ENCODE measurements around the gene TRPC3.
"Not testable (repeated sequence)": the region's sequence is repeated elsewhere in the genome, so short reads cannot be mapped to it uniquely, and the experiment has no call there.

Gene TRPC3

DNA sequence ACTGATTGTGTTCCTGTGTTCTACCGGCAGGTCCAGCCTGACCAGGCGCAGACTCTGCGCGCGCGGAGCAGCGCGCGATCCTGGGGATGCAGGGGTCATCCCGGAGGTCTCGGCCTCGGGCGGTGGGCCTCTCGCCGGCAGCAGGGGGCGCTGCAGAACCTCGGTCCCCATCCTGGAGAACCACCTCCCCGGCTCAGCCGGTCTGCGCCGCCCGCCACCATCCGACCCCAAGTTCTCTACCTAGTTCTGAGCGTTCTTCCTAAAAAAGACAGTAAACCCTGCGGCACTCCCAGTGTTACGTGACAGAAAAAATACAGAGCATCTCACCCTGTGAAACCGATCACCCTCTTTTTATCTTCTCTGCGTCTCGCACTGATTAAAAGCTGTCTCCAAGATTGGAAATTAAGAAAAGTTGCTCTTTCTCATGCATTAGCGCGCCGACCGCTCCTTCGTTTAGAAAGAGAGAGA lies 1.6 kb downstream of the TRPC3 start:
- DNase-seq (ENCODE audit: low read depth in 4 of 4, low spot score in 1 of 4): peak; percentile 76 to 87 (median 80)

DNA sequence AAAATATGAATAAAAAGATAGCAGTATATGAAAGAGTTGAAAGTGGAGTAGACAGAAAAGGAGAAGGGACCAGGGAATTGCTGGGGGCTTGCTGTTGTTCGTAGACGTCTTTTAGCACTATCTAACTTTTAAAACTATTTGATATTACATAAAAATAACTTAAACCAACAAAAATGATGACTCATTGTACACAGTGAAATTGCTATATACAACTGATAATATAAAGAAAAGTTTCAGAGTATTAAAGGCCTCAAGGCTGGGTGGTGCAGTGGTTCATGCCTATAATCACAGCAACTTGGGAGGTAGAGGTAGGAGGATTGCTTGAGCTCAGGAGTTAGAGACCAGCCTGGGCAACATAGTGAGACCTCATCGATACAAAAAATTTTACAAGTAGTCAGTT lies 5.2 kb downstream of the TRPC3 start:
- DNase-seq (ENCODE audit: low read depth in 4 of 4, low spot score in 1 of 4): no peak

DNA sequence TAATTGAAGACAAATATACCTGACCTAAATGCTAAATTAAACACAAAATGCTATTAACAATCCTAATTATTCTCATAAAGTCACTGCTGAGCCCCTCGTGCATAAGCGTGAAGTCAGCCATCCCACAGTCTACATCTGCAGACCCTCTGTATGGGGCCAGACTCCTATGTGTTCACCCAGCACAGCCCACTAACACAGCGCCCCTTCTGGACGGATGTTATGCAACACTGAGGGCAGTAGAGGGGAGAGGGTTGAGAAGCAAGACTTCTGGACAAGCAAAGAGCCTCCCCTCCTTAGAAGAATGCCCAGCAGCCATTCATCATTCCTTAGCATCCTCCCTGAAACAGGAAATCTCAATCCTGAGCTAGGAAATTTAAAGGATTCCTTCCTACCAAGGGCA lies 7.9 kb downstream of the TRPC3 start:
- DNase-seq (ENCODE audit: low read depth in 4 of 4, low spot score in 1 of 4): no peak

DNA sequence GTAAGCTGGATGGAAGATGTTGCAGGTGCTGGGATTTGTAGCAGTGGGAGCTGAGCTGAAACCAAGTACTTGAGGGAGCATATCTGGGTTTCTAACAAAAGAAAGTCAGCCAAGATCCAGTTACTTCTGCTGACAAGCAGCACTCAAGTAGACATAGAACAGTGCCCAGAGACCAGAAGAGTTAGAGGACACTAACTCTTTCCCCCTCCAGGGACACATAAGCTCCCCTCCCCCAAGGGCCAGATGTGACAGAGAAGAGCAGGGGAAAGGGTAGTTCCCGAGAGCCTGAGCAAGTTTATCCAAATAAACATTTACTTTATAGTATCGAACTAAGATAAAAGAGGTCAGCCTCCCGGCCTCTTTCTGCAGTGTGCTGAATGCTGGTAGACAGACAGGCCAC lies 12.2 kb downstream of the TRPC3 start:
- DNase-seq (ENCODE audit: low read depth in 4 of 4, low spot score in 1 of 4): no peak

DNA sequence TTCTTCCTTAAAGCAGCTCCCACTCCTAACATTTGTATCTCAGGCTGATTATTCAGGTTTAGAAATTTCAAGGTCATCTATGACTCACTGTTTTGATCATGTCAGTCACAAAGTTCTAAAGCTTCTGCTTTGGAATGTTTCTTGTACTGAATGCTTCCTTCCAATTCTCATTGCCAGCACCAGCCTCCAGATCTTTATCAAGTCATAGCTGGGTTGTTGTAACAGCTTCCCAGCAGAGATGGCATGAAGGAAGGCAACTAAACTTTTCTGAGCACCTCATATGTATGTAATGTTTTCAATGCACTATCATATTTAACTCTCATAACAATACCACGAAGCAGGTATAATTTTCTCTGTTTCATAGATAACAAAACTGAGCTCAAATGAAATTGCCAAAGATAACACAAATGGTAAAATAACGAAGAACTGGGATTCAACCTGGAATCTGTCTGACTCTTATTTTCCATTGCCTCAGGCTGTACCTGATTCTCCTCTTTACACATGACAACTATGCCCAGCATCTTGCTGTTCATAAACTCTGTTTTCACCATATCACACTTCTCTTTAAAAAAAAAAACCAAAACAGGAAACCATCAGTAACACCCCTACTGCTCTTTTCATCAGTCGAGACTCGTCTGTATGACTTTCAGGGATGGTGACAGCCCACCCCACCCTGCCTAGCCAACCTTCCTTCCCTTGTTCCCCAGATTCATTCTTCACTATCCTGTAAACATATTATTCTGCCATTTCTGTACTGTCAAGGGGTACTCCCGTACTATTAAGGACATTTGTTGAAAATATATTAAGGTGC lies 13.4 kb downstream of the TRPC3 start:
- no peak for DNase-seq (ENCODE audit: low read depth in 4 of 4, low spot score in 1 of 4)

DNA sequence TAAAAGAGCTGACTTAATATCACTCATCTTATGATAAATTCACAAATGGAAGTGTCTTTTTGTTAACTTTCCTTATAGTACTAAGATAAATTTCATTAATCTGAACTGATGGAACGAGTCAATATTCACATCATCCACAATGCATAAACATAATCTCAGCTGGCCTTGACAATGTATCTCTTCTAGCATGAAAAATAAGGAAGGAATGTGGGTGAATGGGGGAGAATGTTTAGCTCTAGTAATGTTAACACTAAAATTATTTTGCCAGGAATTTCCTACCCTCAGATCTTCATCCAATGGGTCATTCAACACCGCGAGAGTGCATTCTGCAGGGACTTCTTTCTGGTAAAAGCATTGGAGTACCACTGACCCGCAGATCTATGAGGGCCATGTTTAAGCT lies 15.8 kb downstream of the TRPC3 start:
- DNase-seq (ENCODE audit: low read depth in 4 of 4, low spot score in 1 of 4): no peak

DNA sequence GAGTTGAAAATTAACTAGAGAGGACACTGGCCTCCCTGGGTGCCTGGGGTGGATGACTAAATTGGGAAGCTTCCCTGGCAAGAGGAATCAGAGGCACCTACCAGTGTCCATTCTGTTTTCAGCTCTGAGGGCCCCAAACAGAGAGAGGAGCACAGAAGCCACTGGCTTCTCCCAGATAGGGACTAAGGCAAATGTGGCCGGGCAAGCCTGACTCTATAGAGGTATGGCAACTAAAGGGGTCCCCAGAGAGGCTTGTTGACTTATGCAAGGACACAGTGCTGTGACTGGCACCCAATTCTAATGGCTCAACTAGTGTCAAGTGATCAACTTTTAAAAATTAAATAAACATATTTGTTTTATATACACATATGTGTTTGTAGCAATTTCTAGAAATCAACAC lies 17.2 kb downstream of the TRPC3 start:
- no peak for DNase-seq (ENCODE audit: low read depth in 4 of 4, low spot score in 1 of 4)

DNA sequence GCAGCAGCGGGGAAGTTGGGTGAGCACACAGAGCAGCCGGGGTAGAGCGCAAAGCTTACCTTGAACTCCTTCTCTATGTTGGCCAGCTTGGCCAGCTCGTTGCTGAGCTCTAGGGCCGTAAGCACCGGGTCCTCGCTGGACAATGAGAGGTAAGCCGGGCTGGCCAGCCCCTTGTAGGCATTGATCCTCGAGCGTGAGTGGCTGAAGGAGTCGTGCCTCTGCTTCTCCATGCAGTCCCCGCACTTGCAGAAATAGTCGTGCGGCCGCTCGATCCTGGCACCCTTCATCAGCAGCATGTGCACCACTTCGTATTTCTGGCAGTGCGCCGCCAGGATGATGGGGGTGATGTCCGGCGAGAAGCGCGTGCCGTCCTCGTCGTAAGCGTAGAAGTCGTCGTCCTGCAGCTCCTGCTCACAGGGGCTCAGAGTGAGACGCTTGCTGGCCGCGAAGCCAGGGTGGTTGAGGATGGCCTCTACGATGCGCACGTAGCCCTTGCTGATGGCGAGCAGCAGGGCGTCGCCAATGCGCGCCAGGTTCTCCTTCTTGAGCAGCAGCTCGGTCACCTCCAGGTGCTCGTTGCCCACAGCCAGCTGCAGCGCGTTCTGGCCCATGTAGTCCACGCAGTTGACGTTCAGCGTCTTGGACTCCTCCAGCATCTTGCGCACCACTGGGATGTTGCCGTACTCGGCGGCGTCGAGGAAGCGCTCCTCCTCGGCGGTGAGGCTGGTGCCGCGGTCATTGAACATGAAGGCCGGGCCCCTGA lies 19.5 kb downstream of the TRPC3 start:
- no peak for DNase-seq (ENCODE audit: low read depth in 4 of 4, low spot score in 1 of 4)

DNA sequence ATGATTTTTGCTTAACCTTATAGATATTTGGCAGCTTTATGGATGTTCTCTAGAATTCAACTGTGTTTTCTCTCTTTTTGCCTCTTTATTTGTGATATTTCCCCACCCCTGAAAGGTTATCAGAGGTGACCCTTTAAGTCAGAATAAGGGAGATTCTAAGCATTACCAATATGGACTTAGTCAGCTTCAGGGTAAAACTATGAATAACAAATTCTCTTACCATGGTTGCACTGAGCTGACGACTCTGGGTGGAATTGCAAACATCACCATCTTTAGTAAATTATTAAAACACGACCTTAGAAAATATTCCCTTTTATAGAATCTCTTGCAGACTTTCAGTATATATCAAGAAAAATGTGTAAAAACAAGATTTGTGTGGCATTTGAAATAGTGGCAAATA lies 21.6 kb downstream of the TRPC3 start:
- DNase-seq (ENCODE audit: low read depth in 4 of 4, low spot score in 1 of 4): no peak

DNA sequence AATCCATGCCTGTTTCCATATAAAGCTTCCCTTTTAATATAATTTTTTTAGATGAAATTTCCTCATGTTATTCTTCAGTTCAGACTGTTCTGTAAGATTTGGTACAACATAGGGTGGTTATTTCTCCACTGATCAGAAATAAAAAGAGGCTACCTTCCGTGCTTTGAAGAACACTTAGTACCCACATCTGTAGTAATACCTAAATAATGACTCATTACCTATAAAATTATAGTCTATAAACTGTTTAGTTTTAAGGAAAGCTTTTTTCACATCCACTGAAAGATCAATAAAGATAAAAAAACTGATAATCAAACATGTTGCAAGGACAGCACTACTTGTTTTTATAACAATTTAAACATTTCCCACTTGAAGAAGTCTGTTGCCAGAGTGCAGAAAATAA lies 23.9 kb downstream of the TRPC3 start:
- DNase-seq (ENCODE audit: low read depth in 4 of 4, low spot score in 1 of 4): no peak

DNA sequence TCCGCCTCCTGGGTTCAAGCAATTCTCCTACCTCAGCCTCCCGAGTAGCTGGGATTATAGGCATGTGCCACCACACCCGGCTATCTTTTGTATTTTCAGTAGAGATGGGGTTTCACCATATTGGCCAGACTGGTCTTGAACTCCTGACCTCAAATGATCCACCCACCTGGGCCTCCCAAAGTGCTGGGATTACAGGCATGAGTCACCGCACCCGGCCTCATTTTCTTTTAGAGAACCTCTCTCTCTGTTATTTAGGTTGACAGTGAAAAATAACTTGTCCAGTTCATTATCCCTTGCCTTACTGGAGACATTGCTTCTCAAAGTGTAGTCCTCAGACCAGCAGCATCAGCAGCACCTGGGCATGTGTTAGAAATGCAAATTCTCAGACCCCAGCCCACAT lies 25.4 kb downstream of the TRPC3 start:
- not testable (repeated sequence) for DNase-seq (ENCODE audit: low read depth in 4 of 4, low spot score in 1 of 4)

DNA sequence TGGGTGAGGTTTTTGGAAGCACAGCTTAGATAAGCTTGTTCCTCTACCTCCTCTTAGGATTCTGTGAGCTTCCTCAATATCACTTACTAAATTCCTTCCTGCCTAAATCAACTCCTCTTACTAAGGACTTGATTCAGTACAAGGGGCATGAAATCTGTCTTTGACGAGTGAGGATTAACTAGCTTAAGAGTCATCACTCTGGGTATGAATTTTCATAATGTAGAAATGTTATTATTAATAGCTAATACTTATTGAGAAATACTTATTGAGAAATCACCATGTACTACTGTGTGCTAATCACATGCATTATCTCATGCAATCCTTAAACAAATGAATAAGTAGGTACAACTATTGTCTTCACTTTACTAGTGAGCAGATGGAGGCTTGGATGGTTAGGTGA lies 28.6 kb downstream of the TRPC3 start:
- DNase-seq (ENCODE audit: low read depth in 4 of 4, low spot score in 1 of 4): no peak

DNA sequence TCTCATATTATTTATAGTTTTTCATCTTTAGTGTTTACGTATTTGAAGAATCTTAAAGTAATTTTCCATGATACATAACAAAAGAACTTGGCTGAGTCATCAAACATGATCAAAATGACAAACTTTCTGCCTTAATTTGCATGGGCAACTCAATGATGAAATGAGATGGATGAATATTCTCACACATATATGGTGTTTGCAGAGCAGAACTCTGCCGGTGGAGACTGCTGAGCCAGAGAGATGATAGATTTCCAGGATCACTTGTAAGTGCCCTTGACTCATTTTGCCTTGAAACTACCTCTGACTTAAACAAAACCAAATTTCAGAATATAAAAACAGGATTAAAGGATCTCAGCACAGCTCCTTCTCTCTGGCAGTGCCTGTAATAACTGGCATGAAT lies 38.2 kb downstream of the TRPC3 start:
- no peak for DNase-seq (ENCODE audit: low read depth in 4 of 4, low spot score in 1 of 4)

DNA sequence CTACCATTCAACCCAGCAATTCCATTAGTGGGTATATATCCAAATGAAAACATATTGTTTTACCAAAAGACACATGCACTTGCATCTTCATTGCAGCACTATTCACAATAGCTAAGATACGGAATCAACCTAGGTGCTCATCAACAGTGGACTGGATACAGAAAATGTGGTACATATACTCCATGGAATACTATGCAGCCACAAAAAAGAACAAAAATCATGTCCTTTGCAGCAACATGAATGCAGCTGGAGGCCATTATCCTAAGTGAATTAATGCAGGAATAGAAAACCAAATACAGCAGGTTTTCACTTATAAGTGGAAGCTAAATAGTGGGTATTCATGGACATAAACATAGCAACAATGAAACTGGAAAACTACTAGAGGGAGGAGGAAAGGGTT lies 43.5 kb downstream of the TRPC3 start:
- no peak for DNase-seq (ENCODE audit: low read depth in 4 of 4, low spot score in 1 of 4)

DNA sequence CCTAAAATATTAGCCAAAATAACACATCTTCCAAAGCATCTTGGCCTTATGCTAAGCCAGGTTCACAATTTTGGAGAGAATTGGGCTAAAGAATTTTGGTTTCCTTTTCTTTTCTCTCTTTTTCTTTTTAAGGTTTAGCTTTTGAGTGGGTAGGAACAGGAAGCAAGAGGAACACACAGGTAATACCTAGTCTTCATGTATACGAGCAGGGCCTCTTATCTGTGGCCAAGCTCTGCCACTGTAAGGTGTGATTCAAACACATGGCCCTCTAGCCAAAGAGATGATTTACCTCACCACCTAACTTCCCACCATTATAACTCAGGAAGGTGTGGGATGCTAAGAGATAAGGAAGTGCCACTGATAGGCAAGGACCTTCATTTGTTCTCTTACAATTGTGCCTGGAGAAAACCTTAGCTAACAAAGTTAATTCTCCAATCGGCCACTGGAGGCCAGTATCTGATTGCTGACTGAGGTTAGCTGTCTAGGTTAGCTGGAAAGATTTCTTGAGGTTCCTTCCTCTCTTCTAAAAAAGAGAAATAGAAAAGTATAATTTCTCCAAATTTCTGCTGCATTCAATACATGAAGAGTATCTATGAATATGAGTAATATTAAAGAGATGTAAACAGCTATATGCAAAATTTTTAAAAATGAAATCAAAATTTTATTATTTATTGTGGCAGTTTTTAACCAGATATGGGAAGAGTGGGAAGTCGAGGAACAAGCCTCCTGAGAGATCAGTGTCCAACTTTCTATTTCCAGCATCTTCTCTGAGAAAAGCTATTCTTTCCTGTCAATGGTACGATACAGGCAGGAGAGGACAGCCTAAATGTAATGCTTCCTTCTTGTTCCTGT lies 51.5 kb downstream of the TRPC3 start:
- DNase-seq (ENCODE audit: low read depth in 4 of 4, low spot score in 1 of 4): peak in 3 of 4 experiments; percentile 19 to 20 (median 19)

DNA sequence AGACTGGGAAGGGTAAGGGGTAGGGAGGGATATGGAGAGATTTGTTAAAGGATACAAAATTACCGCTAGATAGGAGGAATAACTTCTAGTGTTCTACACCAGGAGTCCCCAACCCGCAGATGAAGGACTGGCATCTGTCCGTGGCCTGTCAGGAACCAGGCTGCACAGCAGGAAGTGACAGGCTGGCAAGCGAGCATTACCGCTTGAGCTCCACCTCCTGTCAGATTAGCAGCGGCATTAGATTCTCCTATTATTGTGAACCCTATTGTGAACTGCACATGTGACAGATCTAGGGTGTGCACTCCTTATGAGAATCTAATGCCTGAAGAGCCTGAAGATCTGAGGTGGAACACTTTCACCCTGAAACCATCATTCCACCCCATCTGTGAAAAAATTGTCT lies 53.7 kb downstream of the TRPC3 start:
- DNase-seq (ENCODE audit: low read depth in 4 of 4, low spot score in 1 of 4): peak in 1 of 4 experiments; percentile 1

DNA sequence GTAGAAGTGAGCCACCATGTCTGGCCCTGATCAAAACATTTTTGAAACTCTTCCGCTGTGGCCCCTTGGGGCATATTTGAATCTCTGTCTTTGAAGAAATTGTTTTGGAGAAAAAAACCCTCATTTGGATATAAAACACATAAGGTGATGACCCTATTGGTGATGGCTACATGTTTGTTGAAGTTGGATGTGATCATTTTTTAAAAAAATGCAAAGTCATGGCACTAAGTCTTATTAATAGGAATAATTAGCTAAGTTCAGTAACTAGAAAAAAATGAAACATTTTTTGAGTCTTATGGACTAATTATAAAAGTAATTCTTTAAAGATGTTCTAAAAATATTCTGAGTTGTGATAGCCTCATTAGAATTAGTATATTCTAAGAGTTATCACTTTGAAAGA lies 63.7 kb downstream of the TRPC3 start:
- DNase-seq (ENCODE audit: low read depth in 4 of 4, low spot score in 1 of 4): no peak

DNA sequence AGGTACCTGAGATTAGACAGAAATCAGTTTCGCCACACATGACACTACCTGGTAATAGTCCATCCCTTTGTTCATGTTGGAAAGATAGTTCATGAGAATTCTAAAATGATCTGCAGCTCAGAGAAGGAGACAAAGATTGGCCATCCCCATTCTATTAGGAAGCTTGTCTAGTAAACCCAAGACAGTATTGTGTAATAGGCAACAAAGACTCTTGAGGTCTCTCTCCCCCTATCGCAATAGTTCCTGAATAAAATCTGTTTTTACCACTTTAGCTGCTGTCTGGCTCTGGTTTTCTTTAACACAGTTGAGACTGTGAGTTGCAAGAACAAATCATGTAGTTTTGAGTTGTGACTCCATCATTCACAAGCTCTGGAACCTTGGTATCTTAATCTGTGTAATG lies 66.7 kb downstream of the TRPC3 start:
- no peak for DNase-seq (ENCODE audit: low read depth in 4 of 4, low spot score in 1 of 4)

DNA sequence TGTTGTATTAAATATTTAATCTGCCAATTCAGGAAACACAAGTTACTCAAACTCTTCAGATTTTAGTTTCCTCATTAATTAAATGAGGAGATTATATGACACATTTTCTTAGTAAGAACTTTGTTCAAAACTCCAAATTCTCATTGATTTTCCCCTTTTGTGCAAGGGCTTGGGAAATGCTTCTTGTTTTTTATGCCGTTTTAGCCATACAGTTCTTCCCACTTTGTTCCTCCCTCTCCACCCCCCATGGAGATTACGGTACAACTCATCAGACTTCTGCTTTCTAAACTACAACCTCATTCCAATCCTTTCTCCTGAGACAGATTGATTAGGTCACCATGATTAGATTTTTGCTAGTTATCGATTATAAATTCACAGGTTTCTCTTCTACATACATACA lies 70.7 kb downstream of the TRPC3 start:
- no peak for DNase-seq (ENCODE audit: low read depth in 4 of 4, low spot score in 1 of 4)

DNA sequence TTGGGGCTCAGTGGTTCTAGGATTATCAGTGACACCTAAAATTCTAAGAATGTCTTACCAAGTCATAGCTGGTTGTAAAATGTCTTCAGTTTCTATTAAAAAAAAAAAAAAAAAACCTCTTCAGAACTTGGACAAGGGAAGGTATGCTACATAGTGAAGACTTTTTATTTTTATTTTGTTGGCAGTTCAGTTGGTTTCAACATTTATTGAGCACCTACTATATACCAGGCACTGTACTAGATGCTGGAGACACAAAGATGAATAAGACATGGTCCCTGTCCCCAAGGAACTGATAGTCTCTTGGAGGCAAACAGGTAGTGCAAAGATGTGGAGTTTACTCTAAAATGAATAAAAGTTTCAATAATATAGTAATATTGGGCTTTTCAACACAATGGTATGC lies 72.7 kb downstream of the TRPC3 start:
- DNase-seq (ENCODE audit: low read depth in 4 of 4, low spot score in 1 of 4): no peak

DNA sequence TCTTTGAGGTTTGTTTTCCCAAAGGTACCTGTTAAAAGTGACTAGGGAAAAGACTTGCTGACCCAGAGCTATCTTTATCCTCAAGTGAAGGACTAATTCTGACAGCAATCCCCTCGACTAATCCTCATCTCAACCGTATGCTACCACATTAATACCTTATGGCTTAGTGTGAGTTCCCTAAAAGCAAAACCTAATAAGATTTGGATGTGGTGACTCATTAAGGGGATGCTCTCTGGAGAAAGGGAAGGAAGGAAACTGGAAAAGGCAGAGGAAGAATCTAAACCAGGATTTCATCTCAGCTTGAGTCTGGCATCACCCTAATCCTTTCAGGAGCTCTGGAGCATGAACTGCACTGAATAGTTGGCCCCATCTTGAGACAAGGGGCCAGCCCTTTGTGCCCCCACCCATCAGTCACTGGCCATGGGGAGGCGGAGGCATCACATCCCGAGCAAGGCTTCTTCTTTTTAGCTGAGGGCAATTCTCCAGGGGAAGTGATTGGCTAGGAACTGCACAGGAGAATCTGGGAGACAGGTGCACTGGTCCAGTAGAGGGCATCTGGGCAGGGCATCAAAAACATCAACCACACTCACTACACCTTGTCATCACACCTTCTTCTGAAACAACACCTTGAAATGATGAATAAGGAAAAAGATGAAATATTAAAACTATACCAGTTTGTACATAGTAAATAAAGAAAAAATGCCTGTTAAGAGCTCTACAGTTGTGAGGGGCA lies 74.7 kb downstream of the TRPC3 start:
- no peak for DNase-seq (ENCODE audit: low read depth in 4 of 4, low spot score in 1 of 4)

Data from stimulated activated CD4-positive, alpha-beta T cell treated with anti-CD3 and anti-CD28 coated beads, Interleukin-1b, Interleukin-23, amount 100 ng/mL, for 24 hours (primary cell).